MM.1S (cell line): ENCODE measurements around the gene EXOC1.

Experiments used
- CTCF ChIP-seq: fragments of 300-600 bp; sonication (generic); IDR thresholded peaks from 2 replicates; pipeline ENCODE4 v1.5.1; 2016; ENCODE audit warnings: antibody characterized with exemption, low read length, mixed read lengths
- EZH2 ChIP-seq: fragments of 300-600 bp; sonication (generic); optimal IDR thresholded peaks from 2 replicates; pipeline ENCODE3; 2017; ENCODE audit warnings: low read depth, mild to moderate bottlenecking, antibody characterized with exemption, low read length, mixed read lengths
- EZH2phosphoT487 ChIP-seq: fragments of 300-600 bp; sonication (generic); IDR thresholded peaks from 2 replicates; pipeline ENCODE4 v1.6.1; 2018; ENCODE audit warnings: antibody characterized with exemption, low read length

GRCh38 chr4:55859711-55860110, 6.3 kb downstream of the EXOC1 start:
- no peak for TF ChIP-seq EZH2
- TF ChIP-seq CTCF: no peak
- no peak for TF ChIP-seq EZH2phosphoT487
